DOHH2 (cell line): Measurements from ENCODE around the gene TRNP1.

Experiments used
- CTCF ChIP-seq: fragments of 200-600 bp; sonication (generic); IDR thresholded peaks from one replicate; pipeline ENCODE4 v1.5.1; 2014; ENCODE audit warnings: antibody characterized with exemption, mild to moderate bottlenecking, low read depth, low read length; ENCODE audit not compliant: poor library complexity, severe bottlenecking
- EZH2phosphoT487 ChIP-seq: fragments of 200-600 bp; sonication (generic); IDR thresholded peaks from 2 replicates; pipeline ENCODE4 v1.6.1; 2017; ENCODE audit warnings: borderline replicate concordance, mild to moderate bottlenecking, antibody characterized with exemption, low read length, moderate library complexity, mixed read lengths

- no peak for TF ChIP-seq CTCF
- TF ChIP-seq EZH2phosphoT487 = no peak
Measured at GRCh38 chr1:27029517-27029916, 36.0 kb downstream of the TRNP1 start.
